Neural crest cell (in vitro differentiated cells): ENCODE measurements around the gene NTNG1. TPM values are rescaled to one million over a fixed set of nuclear protein-coding genes. Genes with fewer than 3 reads are reported as not detected.
"Not testable (repeated sequence)": the region's sequence is repeated elsewhere in the genome, so short reads cannot be mapped to it uniquely, and the experiment has no call there.

ENCODE experiments used
- DNase-seq: peaks from one replicate; pipeline ENCODE4 v3.0.0; 2021; ENCODE audit warnings: low read depth, mixed read lengths, low spot score
- H3K27ac Mint-ChIP-seq: one replicate; pipeline ENCODE4 v1.8.0; 2021; ENCODE audit warnings: mild to moderate bottlenecking, mixed read lengths; ENCODE audit not compliant: unreplicated experiment
- H3K27me3 Mint-ChIP-seq: 2 replicates; pipeline ENCODE4 v1.8.0; 2021; ENCODE audit warnings: low read depth, mild to moderate bottlenecking, mixed read lengths
- H3K36me3 Mint-ChIP-seq: 2 replicates; pipeline ENCODE4 v1.8.0; 2021; ENCODE audit warnings: low read depth, mild to moderate bottlenecking, mixed read lengths
- H3K4me1 Mint-ChIP-seq: 2 replicates; pipeline ENCODE4 v1.8.0; 2021; ENCODE audit warnings: mixed read lengths
- H3K4me3 Mint-ChIP-seq: one replicate; pipeline ENCODE4 v1.8.0; 2021; ENCODE audit warnings: mild to moderate bottlenecking, mixed read lengths
- H3K9me3 Mint-ChIP-seq: 2 replicates; pipeline ENCODE4 v1.8.0; 2021; ENCODE audit warnings: mixed read lengths
- long read RNA-seq: library from polyadenylated mRNA; unstranded; transcript quantifications from one replicate; pipeline ENCODE4 v2.0.0, GENCODE V29; 2020
- total RNA-seq: library from RNA; stranded (reverse); gene quantifications from 2 replicates; pipeline ENCODE4 v1.2.1, GENCODE V29; 2021
- TF ChIP-seq, protein P1 (sequence below): fragments of 200-600 bp; sonication (generic); conservative IDR thresholded peaks from 2 replicates; pipeline ENCODE4 v1.5.0; 2021; ENCODE audit warnings: antibody characterized with exemption, mild to moderate bottlenecking

The NTNG1 gene
- 1.1 and 1.3 TPM in 2 replicates for total RNA-seq
- long read RNA-seq, result 0 reads

DNA sequence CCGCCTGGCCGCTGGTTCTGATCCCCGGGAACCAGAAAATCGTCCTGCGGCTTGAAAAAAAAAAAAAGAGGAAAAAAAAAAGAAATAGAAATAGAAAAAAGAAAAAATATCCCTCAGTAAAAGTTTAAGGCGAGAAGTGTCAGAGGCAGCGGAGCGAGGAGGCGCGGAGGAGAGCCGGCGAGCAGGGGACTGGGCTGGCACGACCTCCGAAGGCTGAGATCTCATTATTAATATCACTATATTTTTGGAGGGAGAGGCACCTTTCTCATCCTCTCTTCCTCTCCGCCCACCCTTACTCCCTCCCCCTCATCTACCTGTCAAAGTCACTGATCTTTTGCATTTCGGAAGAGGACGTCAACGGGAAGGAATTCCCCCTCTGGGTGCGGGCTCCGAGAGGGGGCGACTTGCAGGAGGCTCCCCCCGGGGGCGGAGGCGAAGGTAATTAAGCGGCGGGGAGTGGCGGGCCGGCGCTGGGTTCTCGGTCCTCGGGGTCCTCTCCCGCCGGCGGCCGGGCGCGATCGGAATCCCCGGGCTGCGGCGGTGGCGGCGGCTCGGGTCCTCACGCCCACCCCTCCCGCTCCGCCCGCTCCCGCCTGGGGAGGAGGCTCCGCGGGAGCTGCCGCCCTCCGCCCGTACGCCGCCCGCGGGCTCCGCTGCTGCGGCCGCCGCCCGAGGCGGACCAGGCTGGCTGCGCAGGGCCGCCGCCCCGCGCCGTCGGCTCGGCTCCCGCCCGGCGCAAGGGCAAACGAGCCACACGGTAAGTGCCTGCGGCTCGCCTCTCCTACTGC is at the start of gene NTNG1:
TSS of gene NTNG1 (plus strand) at position 337 of the 788 bp plus-strand sequence.
- Mint-ChIP-seq H3K9me3 (no peaks in the 10 kb centered on the region), H3K27me3 (peaks cover 77% of the 10 kb centered on the region), H3K36me3 (no peaks in the 10 kb centered on the region), H3K4me1 (peaks cover 17% of the 10 kb centered on the region), H3K27ac (no peak within 1 kb of the TSS), H3K4me3 (peak within 1 kb of the TSS; percentile 95)
- DNase-seq, result peak; percentile 6
- TF ChIP-seq, protein P1, sequence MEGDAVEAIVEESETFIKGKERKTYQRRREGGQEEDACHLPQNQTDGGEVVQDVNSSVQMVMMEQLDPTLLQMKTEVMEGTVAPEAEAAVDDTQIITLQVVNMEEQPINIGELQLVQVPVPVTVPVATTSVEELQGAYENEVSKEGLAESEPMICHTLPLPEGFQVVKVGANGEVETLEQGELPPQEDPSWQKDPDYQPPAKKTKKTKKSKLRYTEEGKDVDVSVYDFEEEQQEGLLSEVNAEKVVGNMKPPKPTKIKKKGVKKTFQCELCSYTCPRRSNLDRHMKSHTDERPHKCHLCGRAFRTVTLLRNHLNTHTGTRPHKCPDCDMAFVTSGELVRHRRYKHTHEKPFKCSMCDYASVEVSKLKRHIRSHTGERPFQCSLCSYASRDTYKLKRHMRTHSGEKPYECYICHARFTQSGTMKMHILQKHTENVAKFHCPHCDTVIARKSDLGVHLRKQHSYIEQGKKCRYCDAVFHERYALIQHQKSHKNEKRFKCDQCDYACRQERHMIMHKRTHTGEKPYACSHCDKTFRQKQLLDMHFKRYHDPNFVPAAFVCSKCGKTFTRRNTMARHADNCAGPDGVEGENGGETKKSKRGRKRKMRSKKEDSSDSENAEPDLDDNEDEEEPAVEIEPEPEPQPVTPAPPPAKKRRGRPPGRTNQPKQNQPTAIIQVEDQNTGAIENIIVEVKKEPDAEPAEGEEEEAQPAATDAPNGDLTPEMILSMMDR, result no peak

GRCh38 chr1:107091418-107091817 is 49.4 kb upstream of the NTNG1 start:
- Mint-ChIP-seq H3K27ac (no peak overlapping the region), H3K4me1 (no peaks in the 10 kb centered on the region), H3K9me3 (peaks cover 2% of the 10 kb centered on the region), H3K4me3 (no peak overlapping the region), H3K36me3 (no peaks in the 10 kb centered on the region), H3K27me3 (no peaks in the 10 kb centered on the region)
- no peak for DNase-seq
- TF ChIP-seq, protein P1, result no peak

- DNase-seq, H3K36me3 Mint-ChIP-seq, H3K27me3 Mint-ChIP-seq, H3K4me3 Mint-ChIP-seq, H3K27ac Mint-ChIP-seq, H3K4me1 Mint-ChIP-seq: not testable (repeated sequence)
- peaks cover 11% of the 10 kb centered on the region for H3K9me3 Mint-ChIP-seq
Observed at GRCh38 chr1:107093395-107093794, 47.4 kb upstream of the NTNG1 start.

GRCh38 chr1:107095647-107096046 is 45.2 kb upstream of the NTNG1 start:
- no peak overlapping the region for H3K4me3 Mint-ChIP-seq
- H3K36me3 Mint-ChIP-seq, result no peaks in the 10 kb centered on the region
- no peaks in the 10 kb centered on the region for H3K4me1 Mint-ChIP-seq
- TF ChIP-seq, protein P1, result no peak
- H3K27ac Mint-ChIP-seq, result no peak overlapping the region
- no peak for DNase-seq
- H3K27me3 Mint-ChIP-seq, result no peaks in the 10 kb centered on the region
- H3K9me3 Mint-ChIP-seq, result peaks cover 11% of the 10 kb centered on the region

DNA sequence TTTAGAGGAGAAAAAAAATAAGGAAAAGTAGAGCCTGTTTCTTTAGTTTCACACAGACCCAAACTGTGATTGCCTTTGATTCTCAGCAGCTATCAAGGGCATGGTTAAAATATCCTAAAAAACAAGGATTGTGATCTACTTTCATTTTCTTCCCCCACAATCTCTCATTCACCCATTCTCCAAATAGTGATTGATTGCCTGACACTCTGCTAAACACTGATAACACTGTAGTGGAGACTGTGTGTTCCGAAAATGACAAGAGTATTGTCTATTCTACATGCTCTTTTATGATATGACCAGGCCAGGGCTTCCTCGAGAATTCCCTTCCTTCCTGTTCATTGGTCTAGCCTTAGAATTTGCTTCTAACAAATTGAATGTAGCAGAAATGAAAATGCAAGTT is 44.1 kb upstream of the NTNG1 start:
- TF ChIP-seq, protein P1, result no peak
- no peaks in the 10 kb centered on the region for H3K36me3 Mint-ChIP-seq
- H3K27me3 Mint-ChIP-seq, result no peaks in the 10 kb centered on the region
- H3K4me1 Mint-ChIP-seq, result peaks cover 5% of the 10 kb centered on the region
- H3K27ac Mint-ChIP-seq, result no peak overlapping the region
- no peak overlapping the region for H3K4me3 Mint-ChIP-seq
- H3K9me3 Mint-ChIP-seq, result peaks cover 11% of the 10 kb centered on the region
- no peak for DNase-seq

DNA sequence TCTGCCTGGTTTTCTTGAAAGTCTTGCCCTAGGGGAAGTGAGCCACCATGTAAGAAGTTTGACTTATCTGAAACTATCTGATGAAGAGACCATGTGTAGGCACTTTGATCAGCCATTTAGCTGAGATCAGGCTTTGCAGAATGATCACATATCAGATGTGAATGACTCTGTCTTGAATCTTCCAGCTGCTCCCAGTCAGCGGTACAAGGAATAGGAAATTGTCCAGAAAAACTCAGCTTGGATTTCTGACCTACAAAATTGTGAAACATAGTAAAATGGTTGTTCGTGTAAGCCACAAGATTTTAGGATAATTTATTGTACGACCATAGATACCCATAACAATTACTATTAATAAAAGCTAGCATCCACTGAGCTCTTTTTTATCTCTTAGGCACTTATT is 41.9 kb upstream of the NTNG1 start:
- H3K4me1 Mint-ChIP-seq, result peaks cover 19% of the 10 kb centered on the region
- TF ChIP-seq, protein P1, result no peak
- no peaks in the 10 kb centered on the region for H3K36me3 Mint-ChIP-seq
- H3K4me3 Mint-ChIP-seq, result no peak overlapping the region
- DNase-seq, result no peak
- H3K27me3 Mint-ChIP-seq, result no peaks in the 10 kb centered on the region
- H3K27ac Mint-ChIP-seq, result no peak overlapping the region
- H3K9me3 Mint-ChIP-seq, result peaks cover 9% of the 10 kb centered on the region
